GM23338 (cell line): ENCODE results near the gene DNAH11. TPM values are rescaled to one million over a fixed set of nuclear protein-coding genes. Genes with fewer than 3 reads are reported as not detected.

Experiments used
- ATAC-seq: fragments of 200-7000 bp; cut with Tn5 transposase; 3 replicates; pipeline ENCODE4 v1.9.1; 2020
- DNase-seq: peaks from one replicate; pipeline ENCODE4 v3.0.0-alpha.2; 2015; ENCODE audit warnings: low spot score
- H2AFZ ChIP-seq: fragments of 200-600 bp; sonication (generic); 2 replicates; pipeline ENCODE4 v1.8.0; 2016; ENCODE audit warnings: antibody characterized with exemption, mild to moderate bottlenecking, moderate library complexity
- H3F3A ChIP-seq: fragments of 200-600 bp; sonication (generic); replicated peaks from 2 replicates; pipeline ENCODE4 v1.8.0; 2017; ENCODE audit warnings: antibody characterized with exemption, mixed run types, low read depth
- H3K27ac ChIP-seq: fragments of 200-600 bp; sonication (generic); 2 replicates; pipeline ENCODE4 v1.6.1; 2016; ENCODE audit warnings: low read depth
- H3K27me3 ChIP-seq: fragments of 200-600 bp; sonication (generic); 2 replicates; pipeline ENCODE4 v1.8.0; 2016; ENCODE audit warnings: mild to moderate bottlenecking, mixed run types, moderate library complexity; ENCODE audit not compliant: insufficient read depth
- H3K36me3 ChIP-seq: fragments of 200-600 bp; sonication (generic); 2 replicates; pipeline ENCODE4 v1.8.0; 2016; ENCODE audit warnings: mild to moderate bottlenecking; ENCODE audit not compliant: insufficient read depth
- H3K4me1 ChIP-seq: fragments of 200-600 bp; sonication (generic); 2 replicates; pipeline ENCODE4 v1.8.0; 2016; ENCODE audit warnings: mild to moderate bottlenecking, moderate library complexity; ENCODE audit not compliant: insufficient read depth
- H3K4me2 ChIP-seq: fragments of 200-600 bp; sonication (generic); 2 replicates; pipeline ENCODE4 v1.7.1; 2017; ENCODE audit warnings: mixed run types
- H3K4me3 ChIP-seq: fragments of 200-600 bp; sonication (generic); 2 replicates; pipeline ENCODE4 v1.6.1; 2016; ENCODE audit warnings: mixed run types
- H3K79me2 ChIP-seq: fragments of 200-600 bp; sonication (generic); replicated peaks from 2 replicates; pipeline ENCODE4 v1.8.0; 2017; ENCODE audit warnings: mild to moderate bottlenecking; ENCODE audit not compliant: insufficient read depth
- H3K9me2 ChIP-seq: fragments of 200-600 bp; sonication (generic); 2 replicates; pipeline ENCODE4 v1.8.0; 2017; ENCODE audit not compliant: insufficient read depth
- H4K20me1 ChIP-seq: fragments of 200-600 bp; sonication (generic); replicated peaks from 2 replicates; pipeline ENCODE4 v1.8.0; 2017; ENCODE audit warnings: mild to moderate bottlenecking; ENCODE audit not compliant: insufficient read depth
- H3K27ac Mint-ChIP-seq: 2 replicates; pipeline ENCODE4 v1.8.0; 2020; ENCODE audit warnings: inconsistent platforms, mild to moderate bottlenecking, moderate library complexity, mixed read lengths
- H3K27me3 Mint-ChIP-seq: 3 replicates; pipeline ENCODE4 v1.8.0; 2022; ENCODE audit warnings: low read depth, mild to moderate bottlenecking, moderate library complexity, mixed read lengths, inconsistent platforms; ENCODE audit not compliant: insufficient read depth, poor library complexity
- H3K36me3 Mint-ChIP-seq: 3 replicates; pipeline ENCODE4 v1.8.0; 2021; ENCODE audit warnings: low read depth, mild to moderate bottlenecking, inconsistent platforms, moderate library complexity, mixed read lengths
- H3K4me1 Mint-ChIP-seq: 3 replicates; pipeline ENCODE4 v1.8.0; 2020; ENCODE audit warnings: mild to moderate bottlenecking, inconsistent platforms, mixed read lengths
- H3K4me3 Mint-ChIP-seq: 3 replicates; pipeline ENCODE4 v1.8.0; 2021; ENCODE audit warnings: moderate library complexity, mild to moderate bottlenecking, inconsistent platforms, mixed read lengths
- H3K9me3 Mint-ChIP-seq: 3 replicates; pipeline ENCODE4 v1.8.0; 2020; ENCODE audit warnings: moderate library complexity, mild to moderate bottlenecking, inconsistent platforms, mixed read lengths
- CREB1 ChIP-seq: fragments of 250-450 bp; sonication (Bioruptor Pico); IDR thresholded peaks from 2 replicates; pipeline ENCODE4 v1.5.0; 2020; ENCODE audit warnings: low read depth, mild to moderate bottlenecking, moderate library complexity
- EZH2 ChIP-seq: fragments of 200-600 bp; sonication (generic); IDR thresholded peaks from one replicate; pipeline ENCODE4 v1.8.0; 2017; ENCODE audit warnings: antibody characterized with exemption, mild to moderate bottlenecking, low read depth; ENCODE audit not compliant: unreplicated experiment
- EZH2phosphoT487 ChIP-seq: fragments of 200-600 bp; sonication (generic); IDR thresholded peaks from one replicate; pipeline ENCODE4 v1.8.1; 2018; ENCODE audit warnings: antibody characterized with exemption; ENCODE audit not compliant: unreplicated experiment
- JUNB ChIP-seq: IDR thresholded peaks from one replicate; pipeline ENCODE4 v1.6.1; 2016; ENCODE audit warnings: antibody characterized with exemption; ENCODE audit not compliant: unreplicated experiment
- NANOG ChIP-seq: IDR thresholded peaks from 2 replicates; pipeline ENCODE4 v1.6.1; 2016; ENCODE audit warnings: antibody characterized with exemption, borderline replicate concordance
- POLR2AphosphoS5 ChIP-seq: IDR thresholded peaks from 2 replicates; pipeline ENCODE4 v1.6.1; 2016; ENCODE audit warnings: antibody characterized with exemption, low read depth
- STAT1 ChIP-seq: IDR thresholded peaks from one replicate; pipeline ENCODE4 v1.6.1; 2016; ENCODE audit warnings: antibody characterized with exemption; ENCODE audit not compliant: unreplicated experiment
- ZNF114 ChIP-seq: fragments of 250-450 bp; sonication (Bioruptor Pico); IDR thresholded peaks from 2 replicates; pipeline ENCODE4 v1.5.0; 2020; ENCODE audit warnings: mild to moderate bottlenecking, moderate library complexity
- ZNF331 ChIP-seq: fragments of 250-450 bp; sonication (Bioruptor Pico); IDR thresholded peaks from 2 replicates; pipeline ENCODE4 v1.5.0; 2020; ENCODE audit warnings: low read depth, mild to moderate bottlenecking, moderate library complexity
- polyA plus RNA-seq: library from polyadenylated mRNA; unstranded; fragments of >200 nt; fragmentation: Nextera tagmentation; extraction: Ambion mirVana; gene quantifications from 2 replicates; pipeline ENCODE4 v1.2.1, GENCODE V29; 2016
- total RNA-seq: library from RNA; depleted of rRNA; stranded (reverse); fragments of >200 nt; shearing (Covaris generic); gene quantifications from 2 replicates; pipeline ENCODE4 v1.2.3, GENCODE V29; 2014
- TF ChIP-seq, protein P1 (sequence below): IDR thresholded peaks from one replicate; pipeline ENCODE4 v1.6.1; 2018; ENCODE audit warnings: antibody characterized with exemption; ENCODE audit not compliant: unreplicated experiment
- TF ChIP-seq, protein P2 (sequence below), 2 experiments: fragments of 200-600 bp in 1 of 2; sonication (generic) in 1 of 2; conservative IDR thresholded peaks; 2 replicates each; pipeline versions ENCODE4 v1.5.1 to v1.6.1; 2016 to 2017; ENCODE audit warnings: antibody characterized with exemption in 2 of 2, low read depth in 2 of 2, mild to moderate bottlenecking in 2 of 2, moderate library complexity in 1 of 2
- TF ChIP-seq, protein P3 (sequence below): IDR thresholded peaks from 2 replicates; pipeline ENCODE4 v1.6.1; 2016; ENCODE audit warnings: antibody characterized with exemption
- TF ChIP-seq, protein P4 (sequence below): fragments of 250-450 bp; sonication (Bioruptor Pico); IDR thresholded peaks from 2 replicates; pipeline ENCODE4 v1.5.0; 2020; ENCODE audit warnings: mild to moderate bottlenecking, moderate library complexity

Gene DNAH11
- total and polyA plus RNA-seq, 2 experiments from 2014 or later: 9.3 TPM

DNA sequence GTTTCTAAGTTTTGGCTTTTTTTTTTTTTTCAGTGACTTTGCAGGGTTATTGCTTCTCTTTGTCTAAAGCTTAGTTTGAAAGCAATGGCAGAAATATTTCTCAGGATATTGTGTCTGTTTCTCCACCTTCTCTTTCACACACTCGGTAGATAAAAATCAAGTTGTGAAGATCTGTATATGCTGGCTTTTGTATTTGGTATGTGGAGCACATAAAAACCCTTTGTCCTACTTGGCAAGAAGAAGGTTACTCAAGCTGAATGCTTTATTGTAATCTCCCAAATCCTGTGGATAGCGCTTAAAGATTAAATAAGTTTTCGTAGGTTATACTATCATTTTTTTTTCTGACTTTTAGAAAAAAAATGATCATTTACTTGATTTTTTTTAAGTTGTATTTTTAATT, 230.5 kb downstream of the DNAH11 start:
- Histone ChIP-seq H3K4me1 (peaks cover 53% of the 10 kb centered on the region), H3K4me3 (no peak overlapping the region), H2AFZ (no peak overlapping the region), H3K27me3 (no peaks in the 10 kb centered on the region), H3K4me2 (0 out of 2 replicates have a peak overlapping the region, but pooled peaks have one; percentile 8), H3K27ac (peak overlapping the region; percentile 61), H3K79me2 (no peaks in the 10 kb centered on the region), H4K20me1 (no peaks in the 10 kb centered on the region), H3K9me2 (peaks cover 3% of the 10 kb centered on the region; the same call in 1 of the 2 replicates), H3F3A (0 out of 2 replicates have a peak, but pooled peaks cover 4% of the 10 kb centered on the region), H3K36me3 (no peaks in the 10 kb centered on the region)
- no peak overlapping the region for H3K4me3 Mint-ChIP-seq
- TF ChIP-seq, protein P1, sequence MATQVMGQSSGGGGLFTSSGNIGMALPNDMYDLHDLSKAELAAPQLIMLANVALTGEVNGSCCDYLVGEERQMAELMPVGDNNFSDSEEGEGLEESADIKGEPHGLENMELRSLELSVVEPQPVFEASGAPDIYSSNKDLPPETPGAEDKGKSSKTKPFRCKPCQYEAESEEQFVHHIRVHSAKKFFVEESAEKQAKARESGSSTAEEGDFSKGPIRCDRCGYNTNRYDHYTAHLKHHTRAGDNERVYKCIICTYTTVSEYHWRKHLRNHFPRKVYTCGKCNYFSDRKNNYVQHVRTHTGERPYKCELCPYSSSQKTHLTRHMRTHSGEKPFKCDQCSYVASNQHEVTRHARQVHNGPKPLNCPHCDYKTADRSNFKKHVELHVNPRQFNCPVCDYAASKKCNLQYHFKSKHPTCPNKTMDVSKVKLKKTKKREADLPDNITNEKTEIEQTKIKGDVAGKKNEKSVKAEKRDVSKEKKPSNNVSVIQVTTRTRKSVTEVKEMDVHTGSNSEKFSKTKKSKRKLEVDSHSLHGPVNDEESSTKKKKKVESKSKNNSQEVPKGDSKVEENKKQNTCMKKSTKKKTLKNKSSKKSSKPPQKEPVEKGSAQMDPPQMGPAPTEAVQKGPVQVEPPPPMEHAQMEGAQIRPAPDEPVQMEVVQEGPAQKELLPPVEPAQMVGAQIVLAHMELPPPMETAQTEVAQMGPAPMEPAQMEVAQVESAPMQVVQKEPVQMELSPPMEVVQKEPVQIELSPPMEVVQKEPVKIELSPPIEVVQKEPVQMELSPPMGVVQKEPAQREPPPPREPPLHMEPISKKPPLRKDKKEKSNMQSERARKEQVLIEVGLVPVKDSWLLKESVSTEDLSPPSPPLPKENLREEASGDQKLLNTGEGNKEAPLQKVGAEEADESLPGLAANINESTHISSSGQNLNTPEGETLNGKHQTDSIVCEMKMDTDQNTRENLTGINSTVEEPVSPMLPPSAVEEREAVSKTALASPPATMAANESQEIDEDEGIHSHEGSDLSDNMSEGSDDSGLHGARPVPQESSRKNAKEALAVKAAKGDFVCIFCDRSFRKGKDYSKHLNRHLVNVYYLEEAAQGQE: no peak
- TF ChIP-seq STAT1: no peak
- no peak for TF ChIP-seq POLR2AphosphoS5
- TF ChIP-seq, protein P2, sequence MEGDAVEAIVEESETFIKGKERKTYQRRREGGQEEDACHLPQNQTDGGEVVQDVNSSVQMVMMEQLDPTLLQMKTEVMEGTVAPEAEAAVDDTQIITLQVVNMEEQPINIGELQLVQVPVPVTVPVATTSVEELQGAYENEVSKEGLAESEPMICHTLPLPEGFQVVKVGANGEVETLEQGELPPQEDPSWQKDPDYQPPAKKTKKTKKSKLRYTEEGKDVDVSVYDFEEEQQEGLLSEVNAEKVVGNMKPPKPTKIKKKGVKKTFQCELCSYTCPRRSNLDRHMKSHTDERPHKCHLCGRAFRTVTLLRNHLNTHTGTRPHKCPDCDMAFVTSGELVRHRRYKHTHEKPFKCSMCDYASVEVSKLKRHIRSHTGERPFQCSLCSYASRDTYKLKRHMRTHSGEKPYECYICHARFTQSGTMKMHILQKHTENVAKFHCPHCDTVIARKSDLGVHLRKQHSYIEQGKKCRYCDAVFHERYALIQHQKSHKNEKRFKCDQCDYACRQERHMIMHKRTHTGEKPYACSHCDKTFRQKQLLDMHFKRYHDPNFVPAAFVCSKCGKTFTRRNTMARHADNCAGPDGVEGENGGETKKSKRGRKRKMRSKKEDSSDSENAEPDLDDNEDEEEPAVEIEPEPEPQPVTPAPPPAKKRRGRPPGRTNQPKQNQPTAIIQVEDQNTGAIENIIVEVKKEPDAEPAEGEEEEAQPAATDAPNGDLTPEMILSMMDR (conservative IDR thresholded peaks at IDR 0.05; ENCODE audit: low read depth in 2 of 2): no peak
- no peak for TF ChIP-seq NANOG
- no peak for TF ChIP-seq EZH2
- no peak for TF ChIP-seq JUNB
- TF ChIP-seq, protein P3, sequence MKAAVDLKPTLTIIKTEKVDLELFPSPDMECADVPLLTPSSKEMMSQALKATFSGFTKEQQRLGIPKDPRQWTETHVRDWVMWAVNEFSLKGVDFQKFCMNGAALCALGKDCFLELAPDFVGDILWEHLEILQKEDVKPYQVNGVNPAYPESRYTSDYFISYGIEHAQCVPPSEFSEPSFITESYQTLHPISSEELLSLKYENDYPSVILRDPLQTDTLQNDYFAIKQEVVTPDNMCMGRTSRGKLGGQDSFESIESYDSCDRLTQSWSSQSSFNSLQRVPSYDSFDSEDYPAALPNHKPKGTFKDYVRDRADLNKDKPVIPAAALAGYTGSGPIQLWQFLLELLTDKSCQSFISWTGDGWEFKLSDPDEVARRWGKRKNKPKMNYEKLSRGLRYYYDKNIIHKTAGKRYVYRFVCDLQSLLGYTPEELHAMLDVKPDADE: no peak
- no peak for TF ChIP-seq CREB1 (CRISPR knock-in tag)
- TF ChIP-seq ZNF331 (CRISPR knock-in tag): no peak
- TF ChIP-seq, protein P4, sequence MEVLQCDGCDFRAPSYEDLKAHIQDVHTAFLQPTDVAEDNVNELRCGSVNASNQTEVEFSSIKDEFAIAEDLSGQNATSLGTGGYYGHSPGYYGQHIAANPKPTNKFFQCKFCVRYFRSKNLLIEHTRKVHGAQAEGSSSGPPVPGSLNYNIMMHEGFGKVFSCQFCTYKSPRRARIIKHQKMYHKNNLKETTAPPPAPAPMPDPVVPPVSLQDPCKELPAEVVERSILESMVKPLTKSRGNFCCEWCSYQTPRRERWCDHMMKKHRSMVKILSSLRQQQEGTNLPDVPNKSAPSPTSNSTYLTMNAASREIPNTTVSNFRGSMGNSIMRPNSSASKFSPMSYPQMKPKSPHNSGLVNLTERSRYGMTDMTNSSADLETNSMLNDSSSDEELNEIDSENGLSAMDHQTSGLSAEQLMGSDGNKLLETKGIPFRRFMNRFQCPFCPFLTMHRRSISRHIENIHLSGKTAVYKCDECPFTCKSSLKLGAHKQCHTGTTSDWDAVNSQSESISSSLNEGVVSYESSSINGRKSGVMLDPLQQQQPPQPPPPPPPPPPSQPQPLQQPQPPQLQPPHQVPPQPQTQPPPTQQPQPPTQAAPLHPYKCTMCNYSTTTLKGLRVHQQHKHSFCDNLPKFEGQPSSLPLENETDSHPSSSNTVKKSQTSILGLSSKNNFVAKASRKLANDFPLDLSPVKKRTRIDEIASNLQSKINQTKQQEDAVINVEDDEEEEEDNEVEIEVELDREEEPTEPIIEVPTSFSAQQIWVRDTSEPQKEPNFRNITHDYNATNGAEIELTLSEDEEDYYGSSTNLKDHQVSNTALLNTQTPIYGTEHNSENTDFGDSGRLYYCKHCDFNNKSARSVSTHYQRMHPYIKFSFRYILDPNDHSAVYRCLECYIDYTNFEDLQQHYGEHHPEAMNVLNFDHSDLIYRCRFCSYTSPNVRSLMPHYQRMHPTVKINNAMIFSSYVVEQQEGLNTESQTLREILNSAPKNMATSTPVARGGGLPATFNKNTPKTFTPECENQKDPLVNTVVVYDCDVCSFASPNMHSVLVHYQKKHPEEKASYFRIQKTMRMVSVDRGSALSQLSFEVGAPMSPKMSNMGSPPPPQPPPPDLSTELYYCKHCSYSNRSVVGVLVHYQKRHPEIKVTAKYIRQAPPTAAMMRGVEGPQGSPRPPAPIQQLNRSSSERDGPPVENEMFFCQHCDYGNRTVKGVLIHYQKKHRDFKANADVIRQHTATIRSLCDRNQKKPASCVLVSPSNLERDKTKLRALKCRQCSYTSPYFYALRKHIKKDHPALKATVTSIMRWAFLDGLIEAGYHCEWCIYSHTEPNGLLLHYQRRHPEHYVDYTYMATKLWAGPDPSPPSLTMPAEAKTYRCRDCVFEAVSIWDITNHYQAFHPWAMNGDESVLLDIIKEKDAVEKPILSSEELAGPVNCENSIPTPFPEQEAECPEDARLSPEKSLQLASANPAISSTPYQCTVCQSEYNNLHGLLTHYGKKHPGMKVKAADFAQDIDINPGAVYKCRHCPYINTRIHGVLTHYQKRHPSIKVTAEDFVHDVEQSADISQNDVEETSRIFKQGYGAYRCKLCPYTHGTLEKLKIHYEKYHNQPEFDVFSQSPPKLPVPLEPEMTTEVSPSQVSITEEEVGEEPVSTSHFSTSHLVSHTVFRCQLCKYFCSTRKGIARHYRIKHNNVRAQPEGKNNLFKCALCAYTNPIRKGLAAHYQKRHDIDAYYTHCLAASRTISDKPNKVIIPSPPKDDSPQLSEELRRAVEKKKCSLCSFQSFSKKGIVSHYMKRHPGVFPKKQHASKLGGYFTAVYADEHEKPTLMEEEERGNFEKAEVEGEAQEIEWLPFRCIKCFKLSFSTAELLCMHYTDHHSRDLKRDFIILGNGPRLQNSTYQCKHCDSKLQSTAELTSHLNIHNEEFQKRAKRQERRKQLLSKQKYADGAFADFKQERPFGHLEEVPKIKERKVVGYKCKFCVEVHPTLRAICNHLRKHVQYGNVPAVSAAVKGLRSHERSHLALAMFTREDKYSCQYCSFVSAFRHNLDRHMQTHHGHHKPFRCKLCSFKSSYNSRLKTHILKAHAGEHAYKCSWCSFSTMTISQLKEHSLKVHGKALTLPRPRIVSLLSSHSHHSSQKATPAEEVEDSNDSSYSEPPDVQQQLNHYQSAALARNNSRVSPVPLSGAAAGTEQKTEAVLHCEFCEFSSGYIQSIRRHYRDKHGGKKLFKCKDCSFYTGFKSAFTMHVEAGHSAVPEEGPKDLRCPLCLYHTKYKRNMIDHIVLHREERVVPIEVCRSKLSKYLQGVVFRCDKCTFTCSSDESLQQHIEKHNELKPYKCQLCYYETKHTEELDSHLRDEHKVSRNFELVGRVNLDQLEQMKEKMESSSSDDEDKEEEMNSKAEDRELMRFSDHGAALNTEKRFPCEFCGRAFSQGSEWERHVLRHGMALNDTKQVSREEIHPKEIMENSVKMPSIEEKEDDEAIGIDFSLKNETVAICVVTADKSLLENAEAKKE: no peak
- TF ChIP-seq EZH2phosphoT487: no peak
- no peak for TF ChIP-seq ZNF114 (CRISPR knock-in tag)
- DNase-seq (no peak), ATAC-seq (no peak)
- H3K36me3 Mint-ChIP-seq: peaks cover 3% of the 10 kb centered on the region; the same call in 1 of the 3 replicates
- H3K4me1 Mint-ChIP-seq: peaks cover 54% of the 10 kb centered on the region
- H3K27me3 Mint-ChIP-seq: peaks cover 5% of the 10 kb centered on the region
- H3K9me3 Mint-ChIP-seq: no peaks in the 10 kb centered on the region; the same call in 2 of the 3 replicates
- peak overlapping the region; percentile 92 for H3K27ac Mint-ChIP-seq
